Lower lobe of right lung (tissue), 2 donors: ENCODE data around the gene EOGT. TPM values are rescaled to one million over a fixed set of nuclear protein-coding genes. Genes with fewer than 3 reads are reported as not detected.

ENCODE experiments used
- ATAC-seq, 2 donors: fragments of 200-7000 bp; cut with Tn5 transposase; one replicate each; pipeline ENCODE4 v1.9.1; 2020 to 2022; ENCODE audit warnings: mild to moderate bottlenecking in 2 of 2, moderate library complexity in 2 of 2
- DNase-seq: peaks from one replicate; pipeline ENCODE4 v3.0.0-alpha.2; 2020
- H3K27ac ChIP-seq: fragments of 200-600 bp; one replicate; pipeline ENCODE4 v1.8.0; 2022
- H3K27me3 ChIP-seq: fragments of 200-600 bp; one replicate; pipeline ENCODE4 v1.8.0; 2022; ENCODE audit warnings: low read depth
- H3K36me3 ChIP-seq: fragments of 200-600 bp; one replicate; pipeline ENCODE4 v1.8.0; 2022; ENCODE audit warnings: mild to moderate bottlenecking
- H3K4me1 ChIP-seq: fragments of 200-600 bp; one replicate; pipeline ENCODE4 v1.8.0; 2022
- H3K4me3 ChIP-seq: fragments of 200-600 bp; one replicate; pipeline ENCODE4 v1.8.0; 2022; ENCODE audit warnings: mild to moderate bottlenecking
- H3K9me3 ChIP-seq: fragments of 200-600 bp; one replicate; pipeline ENCODE4 v1.8.0; 2022
- intact Hi-C: fragments of 100-400 bp; cut with DNase I; formaldehyde crosslinking; loops from one replicate; pipeline ENCODE4 v1.11.0; 2022
- total RNA-seq: library from RNA; stranded (reverse); fragmentation: NEBNext Ultra II Directional; extraction: Animal tissue kit (Norgen Biotek cat#: 25700); gene quantifications from one replicate; pipeline ENCODE4 v1.2.1, GENCODE V29; 2021
- TF ChIP-seq, protein P1 (sequence below): fragments of 200-600 bp; IDR thresholded peaks from one replicate; pipeline ENCODE4 v1.8.0; 2022; ENCODE audit warnings: antibody characterized with exemption, mild to moderate bottlenecking
- donor health status: DM: no; HTN: yes; CAD: no; lungs with severe emphysema.

The EOGT gene
- total RNA-seq, 1 donor from 2014 or later: 35.7 TPM

DNA sequence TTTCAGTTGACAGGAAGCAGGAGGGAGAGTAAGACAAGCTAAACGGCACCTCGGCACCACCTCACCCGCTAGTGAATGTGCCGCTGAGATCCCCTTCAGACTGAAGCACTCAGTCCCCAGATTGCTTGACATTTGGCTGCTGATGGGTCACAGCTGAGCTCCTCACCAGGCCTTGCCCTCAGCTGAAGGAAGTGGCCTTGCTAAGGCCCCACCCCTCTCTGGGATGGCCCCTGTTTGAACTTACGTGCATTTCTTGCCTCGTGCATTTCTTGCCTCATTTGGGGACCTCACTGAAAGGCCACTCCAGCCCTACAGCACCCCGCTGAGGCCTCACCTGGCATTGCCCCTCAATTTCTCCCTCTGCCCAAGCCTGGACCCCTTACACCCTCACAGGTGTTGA lies 39.8 kb downstream of the EOGT start:
- Histone ChIP-seq H3K4me1 (no peaks in the 10 kb centered on the region), H3K27me3 (no peaks in the 10 kb centered on the region), H3K36me3 (peaks cover 30% of the 10 kb centered on the region), H3K9me3 (no peaks in the 10 kb centered on the region), H3K27ac (no peak overlapping the region), H3K4me3 (no peak overlapping the region)
- no peak for DNase-seq
- intact Hi-C loops: no loop called here
- ATAC-seq: peak; percentile 33 to 64
- TF ChIP-seq, protein P1, sequence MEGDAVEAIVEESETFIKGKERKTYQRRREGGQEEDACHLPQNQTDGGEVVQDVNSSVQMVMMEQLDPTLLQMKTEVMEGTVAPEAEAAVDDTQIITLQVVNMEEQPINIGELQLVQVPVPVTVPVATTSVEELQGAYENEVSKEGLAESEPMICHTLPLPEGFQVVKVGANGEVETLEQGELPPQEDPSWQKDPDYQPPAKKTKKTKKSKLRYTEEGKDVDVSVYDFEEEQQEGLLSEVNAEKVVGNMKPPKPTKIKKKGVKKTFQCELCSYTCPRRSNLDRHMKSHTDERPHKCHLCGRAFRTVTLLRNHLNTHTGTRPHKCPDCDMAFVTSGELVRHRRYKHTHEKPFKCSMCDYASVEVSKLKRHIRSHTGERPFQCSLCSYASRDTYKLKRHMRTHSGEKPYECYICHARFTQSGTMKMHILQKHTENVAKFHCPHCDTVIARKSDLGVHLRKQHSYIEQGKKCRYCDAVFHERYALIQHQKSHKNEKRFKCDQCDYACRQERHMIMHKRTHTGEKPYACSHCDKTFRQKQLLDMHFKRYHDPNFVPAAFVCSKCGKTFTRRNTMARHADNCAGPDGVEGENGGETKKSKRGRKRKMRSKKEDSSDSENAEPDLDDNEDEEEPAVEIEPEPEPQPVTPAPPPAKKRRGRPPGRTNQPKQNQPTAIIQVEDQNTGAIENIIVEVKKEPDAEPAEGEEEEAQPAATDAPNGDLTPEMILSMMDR: no peak

DNA sequence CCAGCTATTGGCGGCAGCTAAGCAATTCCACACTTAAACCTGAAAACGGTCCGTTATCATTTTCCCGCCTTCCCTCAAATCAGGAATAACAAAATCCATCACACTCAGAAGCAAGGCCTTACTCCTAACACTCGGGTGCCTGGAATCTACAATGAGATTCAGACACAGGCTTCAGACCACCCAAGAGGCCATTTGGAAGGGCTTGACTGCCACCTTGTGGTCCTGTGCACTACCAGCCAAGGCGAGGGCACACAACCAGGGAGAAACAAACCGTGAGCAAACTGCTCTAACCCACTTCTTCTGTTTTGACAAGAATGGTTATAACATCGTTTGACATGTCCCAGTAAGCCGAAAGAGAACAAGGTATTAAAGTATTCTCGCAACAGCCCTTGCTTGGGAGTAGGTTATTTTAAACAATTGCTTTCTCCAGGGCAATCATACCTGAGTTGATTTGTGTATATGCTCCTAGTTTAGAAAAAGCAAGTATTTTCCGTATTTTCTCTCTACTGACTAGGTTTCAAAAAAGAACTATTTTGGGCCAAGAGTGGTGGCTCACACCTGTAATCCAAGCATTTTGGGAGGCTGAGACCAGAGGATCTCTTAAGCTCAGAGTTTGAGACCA lies 41.0 kb downstream of the EOGT start:
- DNase-seq (no peak), ATAC-seq (peak; percentile 71 to 77)
- Histone ChIP-seq H3K36me3 (peaks cover 18% of the 10 kb centered on the region), H3K4me1 (no peaks in the 10 kb centered on the region), H3K27ac (no peak overlapping the region), H3K4me3 (no peak overlapping the region), H3K9me3 (no peaks in the 10 kb centered on the region), H3K27me3 (no peaks in the 10 kb centered on the region)
- TF ChIP-seq, protein P1: peak; percentile 76
- intact Hi-C loops: no loop called here

DNA sequence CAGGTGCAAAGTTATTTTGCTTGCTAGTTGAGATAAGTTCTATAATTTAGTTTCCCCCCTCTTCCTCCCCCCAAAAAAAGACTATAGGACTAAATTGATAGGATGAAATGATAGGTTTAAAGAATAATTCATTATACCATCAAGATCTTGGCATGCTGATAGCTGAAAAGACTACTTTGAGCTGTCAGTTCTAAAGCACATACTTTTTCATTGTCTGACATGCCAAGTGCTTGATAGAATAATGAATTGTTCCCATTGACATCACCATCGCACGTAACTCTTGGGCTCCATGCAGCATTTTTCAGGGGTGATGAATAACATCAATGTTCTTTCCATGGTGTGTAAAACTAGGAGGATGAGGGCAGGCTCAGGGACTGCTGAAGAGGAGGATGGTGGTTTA lies 48.8 kb downstream of the EOGT start:
- H3K36me3 ChIP-seq: no peaks in the 10 kb centered on the region
- no peak overlapping the region for H3K4me3 ChIP-seq
- no peaks in the 10 kb centered on the region for H3K4me1 ChIP-seq
- H3K27ac ChIP-seq: no peak overlapping the region
- ATAC-seq (no peak), DNase-seq (no peak)
- intact Hi-C loops: no loop called here
- no peaks in the 10 kb centered on the region for H3K9me3 ChIP-seq
- H3K27me3 ChIP-seq: no peaks in the 10 kb centered on the region
- TF ChIP-seq, protein P1: no peak

DNA sequence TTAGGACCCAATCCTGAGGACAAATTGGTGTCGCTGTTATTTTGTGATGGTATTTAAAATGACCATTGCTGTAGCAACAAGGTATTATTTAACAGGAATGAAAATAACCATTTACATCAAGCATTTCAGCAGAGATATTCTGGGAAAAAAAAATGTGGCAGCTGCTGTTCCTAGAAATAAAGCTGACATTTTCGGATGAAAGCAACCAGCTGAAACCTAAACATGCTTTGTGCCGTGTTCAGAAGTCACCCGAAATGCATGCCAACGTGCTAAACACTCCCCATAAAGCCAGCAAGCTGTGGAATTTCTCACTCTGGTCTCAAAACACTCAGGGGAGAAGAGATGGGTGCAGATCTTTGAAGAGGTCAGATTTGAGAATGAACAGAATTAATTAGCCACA lies 49.6 kb downstream of the EOGT start:
- DNase-seq (no peak), ATAC-seq (no peak)
- no peaks in the 10 kb centered on the region for H3K27me3 ChIP-seq
- TF ChIP-seq, protein P1: no peak
- H3K9me3 ChIP-seq: no peaks in the 10 kb centered on the region
- H3K4me3 ChIP-seq: no peak overlapping the region
- H3K36me3 ChIP-seq: no peaks in the 10 kb centered on the region
- intact Hi-C loops: no loop called here
- no peak overlapping the region for H3K27ac ChIP-seq
- H3K4me1 ChIP-seq: no peaks in the 10 kb centered on the region

DNA sequence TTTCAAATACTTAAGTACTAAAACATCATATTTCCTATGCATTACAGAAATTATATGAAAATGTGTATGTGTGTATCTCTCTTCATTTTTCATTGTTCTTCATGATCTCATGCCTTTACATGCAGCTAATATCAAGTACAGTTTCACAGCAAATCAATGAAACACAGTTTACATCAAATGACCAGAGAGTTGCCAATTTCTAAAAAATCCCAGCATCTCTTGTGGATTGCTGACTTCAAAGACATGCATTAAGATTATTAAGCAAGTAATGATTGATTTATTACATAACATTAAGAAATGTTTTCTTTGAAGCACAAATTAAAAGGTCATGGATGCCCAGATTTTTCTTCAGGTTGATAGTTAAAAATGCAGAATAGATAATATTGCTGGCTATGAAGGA lies 50.1 kb downstream of the EOGT start:
- intact Hi-C loops: no loop called here
- Histone ChIP-seq H3K4me1 (no peaks in the 10 kb centered on the region), H3K9me3 (no peaks in the 10 kb centered on the region), H3K36me3 (no peaks in the 10 kb centered on the region), H3K27ac (no peak overlapping the region), H3K27me3 (no peaks in the 10 kb centered on the region), H3K4me3 (no peak overlapping the region)
- DNase-seq (no peak), ATAC-seq (no peak)
- TF ChIP-seq, protein P1: no peak

DNA sequence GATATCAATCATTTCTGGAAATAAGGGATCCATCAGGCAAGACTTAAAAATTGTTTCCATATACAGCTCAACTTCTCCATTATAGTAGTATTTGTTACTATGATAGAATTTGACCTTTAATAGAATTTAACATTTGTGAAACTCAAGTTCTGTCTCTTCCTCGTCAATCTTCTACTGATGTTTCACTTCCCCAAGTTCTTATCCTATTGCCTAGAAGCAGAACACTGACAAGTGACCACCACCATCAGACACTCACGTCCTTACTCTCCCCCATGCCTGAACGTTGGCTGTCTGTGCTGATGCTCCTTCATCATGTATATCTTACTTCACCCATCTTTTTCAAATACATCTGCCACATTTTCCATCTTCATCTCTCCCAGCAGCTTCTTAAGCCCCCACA lies 54.6 kb downstream of the EOGT start:
- intact Hi-C loops: no loop called here
- H3K27ac ChIP-seq: no peak overlapping the region
- H3K27me3 ChIP-seq: peaks cover 4% of the 10 kb centered on the region
- no peak overlapping the region for H3K4me3 ChIP-seq
- no peaks in the 10 kb centered on the region for H3K4me1 ChIP-seq
- DNase-seq (no peak), ATAC-seq (no peak)
- no peaks in the 10 kb centered on the region for H3K36me3 ChIP-seq
- TF ChIP-seq, protein P1: no peak
- H3K9me3 ChIP-seq: no peaks in the 10 kb centered on the region
